HG03025 (cell line): ENCODE results near the gene ADNP.

ENCODE experiments used
- ATAC-seq: cut with Tn5 transposase; IDR thresholded peaks from one replicate; pipeline ENCODE4 v1.9.1; 2021; ENCODE audit warnings: mild to moderate bottlenecking, moderate library complexity; ENCODE audit not compliant: unreplicated experiment, low FRiP score

ADNP gene

GRCh38 chr20:50855498-50856474 is 75.5 kb downstream of the ADNP start:
- ATAC-seq = no peak

DNA sequence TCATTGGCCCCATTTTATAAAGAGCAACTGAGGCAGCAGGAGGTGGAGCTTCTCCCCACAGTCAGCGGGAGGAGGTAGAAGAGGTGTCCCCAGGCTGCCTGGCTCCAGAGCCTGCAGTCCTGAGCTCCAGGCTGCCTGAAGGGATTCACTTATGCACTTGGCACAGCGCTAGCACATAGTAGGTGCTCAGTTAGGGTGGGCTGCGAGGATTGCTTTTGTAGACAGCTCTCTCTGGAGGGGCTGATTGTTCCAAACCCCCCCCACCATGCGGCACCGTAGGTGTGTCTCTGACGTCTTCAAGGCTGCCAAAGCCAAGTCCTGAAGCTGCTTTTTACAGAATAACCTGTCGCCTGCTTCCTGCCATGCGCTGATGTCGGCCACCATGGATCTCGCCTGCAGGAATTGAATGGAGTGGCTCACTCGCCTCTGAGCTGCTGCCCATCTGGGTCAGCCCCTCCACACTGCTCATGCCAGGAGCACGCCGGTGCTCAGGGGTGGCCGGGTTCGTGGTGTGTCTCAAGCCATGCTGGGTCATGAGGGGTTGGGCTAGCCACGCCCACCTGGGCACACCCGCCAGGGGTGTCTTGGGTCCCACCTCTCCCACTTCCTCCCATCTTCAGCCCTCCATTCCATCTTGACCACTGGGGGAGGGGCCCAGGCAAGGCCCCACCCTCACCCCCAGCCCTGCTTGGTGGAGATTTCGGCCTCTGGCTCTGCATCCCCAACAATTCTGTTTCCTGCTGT is 76.6 kb downstream of the ADNP start:
- no peak for ATAC-seq

DNA sequence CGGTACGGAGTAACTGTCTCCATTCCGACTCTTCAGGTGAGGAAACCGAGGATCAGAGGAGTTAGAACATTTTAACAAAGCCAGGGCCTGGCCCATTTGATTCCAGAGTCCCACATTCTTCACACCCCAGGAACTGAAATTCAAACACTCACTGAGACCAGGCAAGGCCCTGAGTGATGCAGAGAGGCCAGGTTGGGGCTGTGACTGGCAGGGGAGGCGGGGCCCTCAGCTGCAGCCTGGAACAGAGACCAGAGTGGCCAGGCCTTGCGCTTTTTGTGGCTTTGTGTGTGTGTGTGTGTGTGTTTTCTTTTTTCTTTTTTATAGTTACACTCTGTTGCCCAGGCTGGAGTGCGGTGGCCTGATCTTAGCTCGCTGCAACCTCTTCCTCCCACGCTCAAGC is 79.2 kb downstream of the ADNP start:
- no peak for ATAC-seq

DNA sequence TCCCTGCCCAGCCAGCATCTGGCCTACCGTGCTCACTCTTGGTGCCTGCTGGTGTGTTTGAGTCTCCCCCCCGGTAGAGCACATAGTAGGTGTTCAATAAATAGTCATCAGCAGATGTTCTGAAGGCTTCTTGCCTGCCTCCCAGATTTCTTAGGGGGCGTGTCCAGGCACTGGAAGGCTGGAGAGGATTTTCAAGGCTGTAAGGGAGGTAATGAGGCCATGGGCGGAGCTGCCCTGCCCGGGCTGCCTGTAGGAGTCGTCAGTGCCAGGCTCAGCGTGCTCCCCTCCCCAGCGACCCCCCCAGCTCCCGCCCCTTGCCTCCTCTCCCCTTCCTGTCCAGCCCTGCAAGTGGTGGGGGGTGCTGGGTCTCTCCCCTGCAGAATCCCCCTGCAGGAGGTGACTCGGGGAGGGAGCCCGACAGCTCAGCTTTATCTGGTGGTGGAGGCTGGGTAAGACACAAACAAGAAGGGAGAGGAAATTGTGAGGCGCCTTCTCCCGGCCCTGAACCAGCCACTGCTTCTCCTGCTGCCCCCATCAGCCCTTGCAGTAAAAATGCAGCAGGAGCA is 80.4 kb downstream of the ADNP start:
- ATAC-seq = no peak

DNA sequence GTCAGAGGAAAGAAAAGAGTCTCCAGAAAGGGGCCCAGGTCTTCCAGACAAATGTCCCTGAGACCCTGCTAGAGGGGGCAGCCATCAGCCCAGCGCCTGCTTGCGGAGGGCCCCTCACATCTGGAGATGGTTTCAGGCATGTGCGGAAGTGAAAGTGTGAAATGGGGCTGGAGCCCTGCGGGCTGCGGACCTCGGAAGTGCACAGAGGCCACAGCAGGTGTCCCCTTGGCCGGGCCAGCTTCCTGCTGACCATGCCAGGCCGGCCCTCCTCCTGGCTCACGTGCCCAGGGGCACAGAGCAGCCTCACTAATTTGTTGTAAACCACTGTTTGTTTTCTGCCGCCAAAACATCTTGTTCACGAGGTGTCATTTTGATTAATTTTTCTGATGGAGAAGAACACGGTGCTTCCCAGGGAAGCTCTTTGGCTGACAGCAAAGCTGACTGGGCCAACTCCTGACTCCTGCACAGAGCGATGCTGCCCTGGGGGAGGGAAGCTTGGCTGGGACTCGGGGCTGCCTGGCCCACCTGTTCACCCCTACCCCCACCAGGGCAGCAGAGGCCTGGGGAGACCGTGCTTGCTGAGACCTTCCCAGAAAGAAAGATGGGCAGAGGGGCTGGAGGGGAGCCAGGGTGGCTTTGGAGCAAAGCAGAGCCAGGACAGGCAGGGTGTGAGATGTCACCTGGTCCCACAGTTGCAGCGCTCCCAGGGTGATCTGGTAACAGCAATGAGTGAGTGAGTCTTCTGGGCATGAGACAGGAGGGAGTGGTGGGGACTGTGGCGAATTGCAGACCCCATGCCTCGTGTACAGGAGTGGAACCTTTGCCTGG is 82.2 kb downstream of the ADNP start:
- ATAC-seq = no peak

DNA sequence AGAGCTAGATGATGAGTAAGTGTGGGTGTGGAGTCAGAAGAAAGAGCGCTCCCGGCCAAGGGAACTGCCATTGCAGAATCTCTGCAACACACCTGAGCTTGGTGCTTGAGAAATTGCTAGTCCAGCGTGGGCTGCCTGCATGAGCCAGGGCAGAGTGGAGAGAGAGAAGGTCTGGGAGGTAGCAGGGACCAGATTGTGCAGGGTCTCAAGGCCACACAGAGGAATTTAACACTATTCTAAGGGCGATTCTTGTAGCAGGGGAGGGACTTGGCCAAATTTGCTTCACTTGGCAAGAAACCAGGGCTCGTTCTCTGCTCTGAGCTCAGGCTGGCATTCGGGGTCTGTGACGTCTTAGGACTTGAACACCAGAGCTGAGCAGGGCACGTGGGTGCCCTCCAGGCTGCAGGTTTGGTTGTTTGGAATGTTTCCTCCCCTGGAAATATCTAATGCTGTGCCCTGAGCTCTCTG is 82.9 kb downstream of the ADNP start:
- no peak for ATAC-seq

DNA sequence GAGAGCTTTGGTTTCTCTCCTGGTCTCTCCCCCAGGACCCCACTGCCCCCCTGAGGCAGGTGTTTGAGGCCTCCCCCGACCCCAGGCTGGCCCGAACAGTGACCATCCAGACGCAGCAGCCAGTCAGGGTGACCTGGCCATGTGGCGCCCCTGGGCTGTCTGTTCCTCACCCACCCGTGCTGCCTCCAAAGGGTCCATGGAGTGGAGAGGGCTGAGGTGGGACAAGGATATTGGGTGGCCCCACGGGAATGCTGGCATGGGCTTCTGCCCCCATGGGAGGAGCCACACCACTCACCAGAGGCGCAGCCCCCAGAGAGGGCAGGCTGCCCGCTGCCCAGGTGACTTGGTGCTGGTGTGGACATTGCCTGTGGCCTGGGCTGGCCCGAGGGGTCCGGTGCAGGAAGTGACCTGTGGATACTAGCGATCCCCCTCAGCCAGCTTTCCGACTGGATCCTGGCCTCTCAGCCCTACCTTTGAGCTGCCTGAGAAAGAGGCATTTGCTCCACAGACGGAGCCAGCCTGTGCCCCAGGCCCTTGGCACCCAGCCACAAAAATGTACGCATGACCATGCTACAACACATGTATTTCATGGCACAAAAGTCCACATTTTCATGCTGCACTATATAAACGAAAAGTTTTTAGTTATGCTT is 85.5 kb downstream of the ADNP start:
- ATAC-seq = no peak

GRCh38 chr20:50844430-50845100 is 86.7 kb downstream of the ADNP start:
- ATAC-seq = peak; percentile 72

DNA sequence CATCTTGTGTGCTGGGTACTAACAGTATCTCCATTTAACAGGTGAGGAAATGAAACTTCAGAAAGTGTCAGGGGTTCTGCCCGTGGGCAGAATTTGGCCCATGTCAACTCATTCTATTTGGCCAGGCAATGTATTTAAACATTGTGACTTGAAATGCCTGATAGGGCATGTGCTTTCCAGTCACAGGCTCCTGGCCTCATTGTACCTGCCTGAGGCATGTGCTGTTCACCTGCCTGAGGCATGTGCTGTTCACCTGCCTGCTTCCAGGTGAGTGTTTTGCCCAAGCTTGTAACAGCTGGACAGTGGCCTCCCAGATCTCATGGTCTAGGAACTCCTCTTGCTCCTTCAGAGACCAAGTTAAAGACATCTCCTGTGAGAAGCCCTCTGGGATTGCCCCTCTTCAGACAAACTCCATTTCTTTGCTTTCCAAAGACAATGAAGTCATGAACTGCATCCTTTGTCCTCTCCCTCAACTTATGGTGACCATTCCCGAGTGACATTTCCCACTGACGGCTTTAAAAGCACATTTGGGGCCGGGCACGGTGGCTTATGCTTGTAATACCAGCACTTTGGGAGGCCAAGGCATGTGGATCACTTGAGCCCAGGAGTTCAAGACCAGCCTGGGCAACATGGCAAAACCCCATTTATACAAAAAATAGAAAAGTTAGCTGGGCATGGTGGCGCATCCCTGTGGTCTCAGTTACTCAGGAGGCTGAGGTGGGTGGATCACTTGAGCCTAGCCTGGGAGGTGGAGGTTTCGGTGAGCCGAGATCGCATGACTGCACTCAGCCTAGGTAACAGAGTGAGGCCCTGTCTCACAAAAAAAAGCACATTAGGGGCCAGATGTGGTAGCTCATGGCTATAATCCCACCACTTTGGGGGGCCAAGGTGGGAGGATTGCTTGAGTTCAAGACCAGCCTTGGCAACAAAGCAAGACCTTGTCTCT is 87.6 kb downstream of the ADNP start:
- no peak for ATAC-seq

GRCh38 chr20:50842821-50843220 is 88.4 kb downstream of the ADNP start:
- ATAC-seq = no peak
